GM12891 (cell line): Measurements from ENCODE around the gene ZNF717.

Experiments
- POLR2A ChIP-seq: IDR thresholded peaks from 2 replicates; pipeline ENCODE4 v1.6.1; 2011; ENCODE audit warnings: low read depth, low read length, control low read depth
- POLR2AphosphoS5 ChIP-seq: IDR thresholded peaks from 2 replicates; pipeline ENCODE4 v1.6.1; 2011; ENCODE audit warnings: low read depth, low read length, control low read depth

DNA sequence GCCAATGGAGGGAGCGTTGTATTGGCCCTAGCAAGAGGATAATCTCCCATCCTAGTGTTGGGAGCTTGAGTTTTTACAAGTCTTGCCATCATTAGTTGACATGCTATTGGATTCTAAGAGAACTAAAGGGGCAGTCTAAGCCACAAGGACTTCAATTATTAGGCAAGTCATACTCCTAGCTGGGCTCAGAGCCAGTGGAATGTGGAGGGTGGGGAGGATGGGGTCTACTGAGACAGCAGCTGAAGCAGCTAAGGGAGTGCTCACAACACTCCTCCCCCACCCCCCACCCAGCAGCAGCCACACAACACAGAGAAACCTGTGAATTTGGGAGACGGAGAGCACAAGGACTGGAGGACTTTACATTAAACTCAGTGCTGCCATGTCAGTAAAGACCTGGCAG lies 93.3 kb downstream of the ZNF717 start:
- TF ChIP-seq POLR2AphosphoS5 (no peak), POLR2A (no peak)
